ENCODE data around the gene CADPS.

The CADPS gene

DNA sequence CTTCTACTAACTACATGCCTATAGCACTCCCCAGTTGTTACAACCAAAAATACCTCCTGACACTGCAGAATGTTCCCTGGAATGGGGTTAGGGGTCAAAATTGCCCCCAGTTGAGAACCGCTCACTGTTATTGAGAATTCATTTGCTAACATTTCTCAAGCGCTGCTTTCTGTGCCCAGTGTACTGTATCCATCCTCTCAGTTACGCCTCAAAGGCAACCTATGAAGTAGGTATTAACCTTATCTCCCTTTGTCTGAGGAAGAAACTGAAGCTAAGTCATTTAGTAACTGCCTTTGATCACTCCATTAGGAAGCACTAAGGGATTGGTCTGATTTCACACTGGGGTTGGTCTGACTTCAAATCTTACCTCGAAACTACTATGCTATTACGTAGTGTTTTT lies 70.1 kb downstream of the CADPS start:
- DNase-seq: no peak

GRCh38 chr3:62803276-62803675 lies 71.9 kb downstream of the CADPS start:
- no peak for DNase-seq

- DNase-seq: no peak
Measured at GRCh38 chr3:62798000-62798399, 77.2 kb downstream of the CADPS start.

GRCh38 chr3:62797132-62797531 lies 78.1 kb downstream of the CADPS start:
- DNase-seq: no peak

DNA sequence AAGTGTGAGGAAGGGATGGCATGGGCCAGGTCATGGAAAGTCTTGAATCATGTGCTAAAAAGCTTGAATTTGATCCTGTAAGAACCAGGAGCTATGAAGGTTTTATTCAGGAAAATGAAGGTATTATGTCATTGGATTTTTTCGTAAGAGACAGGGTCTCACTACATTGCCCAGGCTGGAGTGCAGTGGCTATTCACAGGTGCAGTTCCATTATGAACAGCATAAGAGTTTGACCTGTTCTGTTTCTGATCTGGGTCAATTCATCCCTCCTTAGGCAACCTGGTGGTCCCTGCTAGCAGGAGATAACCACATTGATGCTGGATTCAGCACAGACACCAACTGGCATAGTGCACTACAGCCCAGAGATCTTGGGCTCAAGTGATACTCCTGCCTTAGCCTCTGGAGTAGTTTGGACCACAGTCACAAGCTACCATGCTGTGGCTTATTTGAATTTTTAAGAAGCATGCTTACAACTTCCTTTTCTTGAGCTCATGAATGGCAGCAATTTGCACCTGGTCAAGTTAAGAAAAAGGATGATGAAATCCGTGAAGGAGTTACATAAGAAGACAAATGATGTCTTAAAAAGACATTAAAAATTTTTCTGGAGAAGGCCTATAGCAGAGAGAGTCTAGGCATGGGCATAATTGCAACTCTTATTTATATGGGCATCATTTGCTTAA lies 79.1 kb downstream of the CADPS start:
- DNase-seq: no peak

DNA sequence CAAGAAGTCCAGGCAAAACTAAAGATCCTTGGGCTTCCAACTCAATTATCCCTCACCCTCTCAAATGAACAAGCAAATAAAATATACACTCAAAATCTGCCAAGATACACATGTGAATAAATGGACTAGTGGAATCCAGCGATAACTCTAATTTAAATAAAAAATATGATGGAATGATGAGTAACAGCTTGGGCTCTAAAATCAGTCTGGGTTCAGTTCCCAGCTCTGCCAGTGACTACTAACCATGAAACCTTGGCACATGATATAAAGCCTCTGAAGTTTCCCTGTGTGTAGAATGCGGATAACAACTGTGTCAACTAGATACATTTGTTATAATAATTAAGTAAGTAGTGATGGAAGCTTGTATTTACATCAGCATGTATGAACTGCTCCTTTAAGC lies 81.3 kb downstream of the CADPS start:
- no peak for DNase-seq

DNA sequence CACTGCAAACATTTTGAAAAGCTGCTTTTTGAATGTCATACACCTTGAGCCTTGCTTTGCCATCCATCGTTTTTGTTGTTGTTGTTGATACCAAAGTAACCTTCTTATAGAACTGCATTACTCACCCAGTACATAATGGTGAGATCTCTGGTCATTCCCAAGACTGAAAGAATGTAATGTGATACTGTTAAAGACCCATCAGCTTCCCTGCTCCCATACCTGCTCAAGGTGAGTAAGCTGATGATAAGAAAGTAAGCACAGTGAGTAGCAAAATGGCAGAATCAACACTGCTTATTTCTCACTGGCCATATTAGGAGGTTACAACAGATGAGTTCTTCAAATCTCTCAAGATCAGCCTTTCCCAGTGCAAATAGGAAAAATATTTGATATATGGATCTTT lies 89.8 kb downstream of the CADPS start:
- no peak for DNase-seq

GRCh38 chr3:62781121-62781520 lies 94.1 kb downstream of the CADPS start:
- no peak for DNase-seq

GRCh38 chr3:62777674-62778073 lies 97.5 kb downstream of the CADPS start:
- no peak for DNase-seq

DNA sequence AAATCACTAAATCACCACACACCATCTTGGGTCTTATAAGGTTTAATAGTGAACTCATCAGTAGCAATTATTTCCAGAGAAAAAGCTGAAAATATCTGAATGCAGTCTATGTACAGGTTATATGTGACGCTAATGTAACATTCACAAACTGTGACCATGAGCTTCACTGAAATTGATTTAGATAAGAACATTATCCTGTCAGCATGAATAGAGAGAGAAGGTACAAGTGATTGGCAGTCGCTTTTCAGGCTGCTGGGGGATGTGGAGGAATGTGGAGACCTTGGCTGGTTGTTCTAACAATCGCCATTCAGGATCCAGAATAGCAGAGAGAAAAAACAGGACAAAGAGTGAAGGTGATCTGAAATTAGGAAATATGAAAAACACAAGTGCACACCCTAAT lies 98.1 kb downstream of the CADPS start:
- no peak for DNase-seq

GRCh38 chr3:62774221-62774620 lies 101.0 kb downstream of the CADPS start:
- DNase-seq: no peak

- DNase-seq: no peak
Measured at GRCh38 chr3:62771331-62772072, 103.7 kb downstream of the CADPS start.

DNA sequence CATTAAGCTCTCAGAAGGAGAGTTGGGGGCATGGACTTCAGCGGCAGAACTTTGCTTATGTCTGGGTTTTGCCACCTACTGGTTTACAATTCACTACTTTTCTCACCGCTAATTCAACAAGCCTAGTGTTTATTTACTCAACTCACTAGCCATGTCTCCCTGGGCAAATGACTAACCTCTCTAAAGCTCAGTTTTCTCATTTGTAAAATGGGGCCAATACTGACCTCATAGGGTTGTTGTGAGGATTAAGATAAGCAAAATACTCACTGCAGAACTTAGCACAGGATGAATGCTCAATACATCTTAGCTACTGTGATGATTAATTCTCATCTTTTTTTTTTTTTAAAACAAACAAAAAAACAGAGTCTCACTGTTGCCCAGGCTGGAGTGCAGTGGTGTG lies 106.3 kb downstream of the CADPS start:
- no peak for DNase-seq

- DNase-seq: no peak
Measured at GRCh38 chr3:62761711-62762110, 113.5 kb downstream of the CADPS start.

DNA sequence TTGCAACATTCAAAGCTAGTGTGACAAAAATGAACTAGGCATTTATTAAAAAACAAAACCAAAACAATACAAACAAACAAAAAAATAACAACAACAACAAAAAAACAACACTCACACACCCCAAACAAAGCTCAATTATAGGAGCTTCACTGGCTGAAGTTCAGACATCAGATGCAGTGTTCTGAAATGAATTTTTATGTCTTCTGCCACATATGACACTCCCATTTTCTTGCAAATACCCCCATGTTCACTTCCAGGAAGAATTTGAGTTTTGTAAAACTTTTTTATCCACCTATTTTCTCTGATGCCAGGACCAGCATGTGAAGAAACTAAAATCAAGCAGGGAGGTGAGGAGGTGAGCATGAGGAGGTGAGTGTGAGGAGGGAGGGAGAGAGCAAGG lies 113.9 kb downstream of the CADPS start:
- no peak for DNase-seq

DNA sequence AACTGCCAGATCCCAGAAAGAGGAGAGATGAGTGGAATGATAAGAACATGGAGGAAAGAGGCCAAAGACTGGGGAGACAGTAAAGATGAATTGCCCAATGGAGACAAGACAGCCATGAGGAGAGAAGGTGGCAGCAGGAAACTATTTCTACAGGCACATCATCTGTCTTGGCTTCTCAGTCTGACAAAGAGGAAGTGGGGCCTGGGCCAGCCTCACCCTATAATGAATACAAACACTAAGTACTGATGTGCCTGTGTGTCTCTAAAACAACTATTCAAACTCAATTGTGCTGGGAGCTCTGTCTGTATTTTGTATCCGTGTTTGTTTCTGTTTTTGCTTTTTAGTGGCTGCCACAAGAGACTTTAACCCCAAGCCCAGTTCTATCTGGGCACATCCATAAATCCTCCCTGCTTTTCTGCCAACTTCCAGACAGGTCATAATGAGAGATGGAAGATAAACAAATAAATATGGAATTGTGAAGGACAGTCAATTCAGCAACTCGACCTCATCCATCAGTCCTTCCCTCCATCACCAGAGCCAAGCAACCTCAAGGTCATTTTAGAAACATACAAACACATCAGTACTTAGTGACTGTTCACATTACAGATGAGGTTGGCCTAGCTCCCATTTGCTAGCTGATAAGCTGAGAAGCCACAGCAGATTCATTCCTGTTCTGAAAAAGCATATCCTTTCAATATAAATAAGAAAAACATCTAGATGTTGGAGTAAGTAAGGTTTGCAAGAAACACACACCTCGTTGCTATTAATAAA lies 116.7 kb downstream of the CADPS start:
- DNase-seq: no peak

DNA sequence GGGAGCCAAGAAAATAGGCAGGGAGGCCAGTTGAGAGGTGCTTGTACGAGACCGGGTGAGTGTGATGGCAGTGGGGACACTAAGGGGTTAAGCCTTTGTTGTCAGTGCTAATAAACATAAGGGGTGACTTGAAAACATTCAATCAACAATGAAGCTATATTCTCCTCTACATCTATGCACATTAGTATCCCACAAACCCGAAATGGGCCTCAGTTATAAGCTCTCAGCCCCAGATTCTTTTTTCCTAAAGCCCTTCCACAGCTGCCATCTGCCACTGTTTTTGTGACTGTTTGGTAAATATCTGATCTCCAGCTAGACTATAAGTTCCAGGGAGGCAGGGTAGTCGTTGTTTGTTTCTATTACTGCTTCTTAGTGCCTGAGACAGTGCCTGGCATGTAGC lies 118.2 kb downstream of the CADPS start:
- no peak for DNase-seq

- DNase-seq: no peak
Measured at GRCh38 chr3:62755285-62755684, 119.9 kb downstream of the CADPS start.

GRCh38 chr3:62749657-62750056 lies 125.6 kb downstream of the CADPS start:
- no peak for DNase-seq

GRCh38 chr3:62749130-62749529 lies 126.1 kb downstream of the CADPS start:
- no peak for DNase-seq

GRCh38 chr3:62737449-62737848 lies 137.8 kb downstream of the CADPS start:
- DNase-seq: no peak

DNA sequence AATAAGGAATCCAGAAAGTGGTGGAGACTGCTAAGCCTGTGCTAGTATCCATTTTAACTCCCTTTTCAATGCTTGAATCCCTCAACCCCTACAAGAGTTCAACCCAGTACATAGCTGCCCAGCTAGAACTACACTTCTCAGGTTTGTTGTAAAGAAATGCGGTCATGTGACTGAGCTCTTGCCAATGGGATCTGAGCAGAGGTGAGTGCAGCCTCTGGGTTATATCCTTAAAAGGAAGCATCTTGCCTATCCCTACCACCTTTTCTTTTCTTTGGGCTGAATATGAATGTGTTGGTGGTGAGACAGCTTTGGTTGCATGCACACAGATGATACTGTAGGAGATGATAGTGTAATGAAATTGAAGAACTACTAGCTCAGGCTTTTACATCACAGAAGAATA lies 139.7 kb downstream of the CADPS start:
- DNase-seq: no peak

DNA sequence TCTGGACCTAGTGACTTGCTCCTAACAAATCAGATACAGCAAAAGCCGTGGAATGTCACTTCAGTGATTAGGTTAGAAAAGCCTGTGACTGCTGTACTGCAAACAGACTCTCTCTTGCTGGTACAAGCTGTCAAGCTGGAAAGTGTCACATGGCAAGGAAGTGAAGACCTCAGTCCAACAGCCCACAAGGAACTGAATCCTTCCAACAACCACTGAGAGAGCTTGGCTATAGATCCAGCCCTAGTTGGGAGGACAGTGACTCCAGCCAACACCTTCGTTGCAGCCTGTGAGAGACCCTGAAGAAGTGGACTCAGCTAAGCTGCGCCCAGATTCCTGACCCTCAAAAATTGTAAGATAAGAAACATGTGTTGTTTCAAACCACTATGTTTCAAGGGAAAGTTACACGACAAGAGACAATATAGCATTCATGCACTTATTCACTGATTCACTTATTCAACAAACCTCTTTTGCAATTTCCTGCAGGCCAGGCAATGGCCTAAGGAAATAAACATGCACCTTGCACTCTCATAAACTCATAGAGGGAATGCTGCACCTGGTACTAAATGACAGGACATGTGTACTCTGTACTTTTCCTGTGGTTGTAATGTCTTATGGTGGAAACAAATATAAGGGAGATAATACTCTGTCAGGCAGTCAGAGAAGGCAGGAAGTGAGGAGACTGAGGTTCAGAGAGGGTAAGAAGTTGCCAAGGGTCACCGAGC lies 142.9 kb downstream of the CADPS start:
- DNase-seq: no peak
